Activated CD4-positive, alpha-beta T cell treated with anti-CD3 and anti-CD28 coated beads, Interleukin-2, amount 50 U/mL, for 1 hour (primary cell): ENCODE measurements around the gene TRABD2A.

Source experiments
- DNase-seq: peaks from one replicate; pipeline ENCODE4 v3.0.0-alpha.2; 2020

The TRABD2A gene

DNA sequence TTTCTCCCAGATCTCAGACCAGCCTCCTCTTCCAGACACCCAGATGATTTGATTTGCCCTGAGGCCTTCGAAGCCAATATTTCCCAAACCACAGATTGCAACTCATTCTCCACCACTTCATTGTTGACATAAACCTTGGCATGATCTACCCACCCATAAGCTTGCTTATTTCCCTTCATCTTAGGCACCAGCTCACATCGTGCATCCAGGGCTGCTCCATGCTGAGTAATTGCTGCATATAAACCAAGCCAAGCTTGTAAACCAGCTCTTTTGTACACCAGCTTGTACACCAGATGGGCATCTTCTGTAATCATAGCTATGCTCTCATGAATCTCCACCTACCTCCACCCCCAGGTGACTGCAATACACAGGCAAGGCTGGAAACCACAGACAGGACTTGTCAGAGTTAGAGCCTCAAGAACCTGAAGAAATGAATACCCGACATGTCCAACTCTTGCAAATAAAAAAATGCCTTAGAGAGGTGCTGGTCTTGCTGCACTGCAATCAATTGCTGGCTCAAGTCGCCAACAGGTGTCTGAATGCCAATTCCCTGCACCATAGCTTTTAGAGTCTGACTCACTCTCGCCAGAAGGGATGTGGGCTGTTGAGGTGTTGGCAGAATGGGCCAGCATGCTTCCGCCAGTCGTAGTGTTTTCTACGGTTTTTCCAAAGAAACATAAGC is 31.5 kb downstream of the TRABD2A start:
- DNase-seq, result peak; percentile 46

DNA sequence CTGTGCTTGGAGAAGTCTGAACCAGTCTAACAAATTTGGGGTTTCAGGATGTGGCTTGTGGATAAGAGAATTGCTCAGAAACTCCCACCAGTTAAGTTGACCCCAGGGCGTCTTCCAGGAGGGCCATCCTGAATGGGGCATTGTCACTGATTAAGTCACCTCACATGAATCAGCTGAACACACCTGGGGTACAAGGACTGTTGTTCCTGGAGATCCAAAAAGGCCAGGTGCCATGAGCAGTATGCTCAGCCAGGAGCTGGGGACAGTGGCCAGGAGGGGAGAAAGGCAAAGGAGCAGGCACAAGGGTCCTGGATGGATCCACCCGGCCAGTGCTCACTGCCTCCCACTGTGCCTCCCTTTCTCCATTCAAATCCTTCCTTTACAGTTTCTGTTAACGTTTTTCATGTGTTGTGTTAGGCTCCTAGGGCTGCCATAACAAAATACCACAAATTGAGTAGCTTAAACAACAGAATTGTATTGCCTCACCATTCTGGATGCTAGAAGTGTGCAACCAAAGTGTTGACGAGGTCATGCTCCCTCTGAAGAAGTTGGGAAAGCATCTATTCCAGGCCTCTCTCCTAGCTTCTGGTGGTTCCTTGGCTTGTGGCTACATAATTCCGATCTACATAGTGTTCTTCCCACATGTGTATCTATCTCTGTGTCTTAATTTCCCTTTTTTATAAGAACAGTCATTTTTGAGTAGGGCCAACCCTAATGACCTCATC is 33.4 kb downstream of the TRABD2A start:
- no peak for DNase-seq

DNA sequence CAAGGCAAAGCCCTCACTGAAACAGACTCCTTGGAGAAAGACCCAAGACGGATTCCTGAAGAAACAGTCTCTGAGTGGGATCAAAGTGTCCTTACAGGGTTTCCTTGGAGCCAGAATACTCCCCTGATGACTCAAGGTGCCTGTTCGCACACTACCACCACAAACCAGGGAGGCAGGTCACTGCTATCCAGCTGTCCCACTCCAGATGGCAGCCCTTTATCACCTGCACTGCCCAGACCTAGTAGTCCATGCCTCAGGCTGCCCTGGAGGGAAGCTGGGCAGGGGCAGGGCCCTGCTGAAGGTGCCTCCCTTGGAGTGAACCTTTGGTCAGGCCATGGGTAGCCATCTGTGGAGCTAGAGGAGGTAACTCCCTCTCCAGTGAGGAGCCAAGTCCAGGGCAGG is 34.1 kb downstream of the TRABD2A start:
- no peak for DNase-seq

DNA sequence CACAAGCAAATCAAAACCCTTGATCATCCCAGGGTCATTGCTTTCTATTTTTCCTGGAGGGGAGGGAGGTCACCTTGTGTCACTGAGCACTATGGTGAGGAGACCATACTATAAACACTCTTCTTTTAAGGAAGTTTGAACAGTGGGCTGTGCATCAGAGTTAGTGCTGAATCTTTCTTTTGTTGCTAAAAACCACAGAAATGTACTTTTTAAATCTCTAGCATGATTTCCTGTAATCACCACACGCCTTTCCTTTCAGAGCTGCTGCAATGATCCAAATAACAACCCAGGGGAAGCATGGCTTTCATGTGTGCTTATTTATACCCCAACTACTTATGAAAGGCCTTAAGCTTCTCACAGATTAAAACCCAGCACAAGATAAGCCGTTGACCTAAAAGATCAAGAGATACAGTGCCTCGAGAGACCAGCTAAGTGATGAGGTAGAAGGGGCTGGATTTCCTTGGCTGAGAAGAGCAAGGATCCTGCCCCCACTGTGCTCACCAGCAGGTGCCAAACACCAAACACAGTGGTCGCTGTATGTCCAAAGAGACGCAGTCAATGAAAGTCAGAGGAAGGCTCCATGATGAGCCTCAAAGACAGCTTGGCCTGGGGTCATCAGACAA is 34.7 kb downstream of the TRABD2A start:
- DNase-seq, result no peak

DNA sequence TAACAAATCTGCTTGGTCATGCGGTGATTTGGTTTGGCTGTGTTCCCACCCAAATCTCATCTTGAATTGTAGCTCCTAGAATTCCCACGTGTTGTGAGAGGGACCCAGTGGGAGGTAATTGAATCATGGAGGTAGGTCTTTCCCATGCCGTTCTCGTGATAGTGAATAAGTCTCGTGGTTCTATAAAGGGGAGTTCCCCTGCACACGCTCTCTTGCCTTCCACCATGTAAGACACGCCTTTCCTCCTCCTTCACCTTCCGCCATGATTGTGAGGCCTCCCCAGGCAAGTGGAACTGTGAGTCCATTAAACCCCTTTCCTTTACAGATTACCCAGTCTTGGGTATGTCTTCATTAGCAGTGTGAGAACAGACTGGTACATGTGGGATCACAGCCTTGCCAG is 36.7 kb downstream of the TRABD2A start:
- no peak for DNase-seq

DNA sequence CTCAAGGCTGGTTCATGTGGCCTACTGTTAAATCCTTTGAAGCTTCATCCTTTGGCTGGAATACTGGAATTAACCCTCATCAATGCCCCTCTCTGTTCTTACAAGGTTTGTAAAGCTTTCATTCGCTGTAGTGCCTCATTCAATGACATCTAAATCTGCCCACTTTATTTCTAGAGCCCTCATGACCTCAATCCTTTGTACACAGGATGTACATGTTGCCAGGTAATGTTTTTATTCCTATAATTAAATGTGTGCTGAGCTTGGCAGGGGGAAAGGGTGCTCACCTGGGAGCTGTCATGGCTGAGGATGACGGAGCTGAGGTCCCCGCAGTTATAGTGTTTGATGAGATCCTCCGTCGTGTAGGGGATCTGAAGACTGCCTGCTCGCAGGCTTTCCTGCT is 39.3 kb downstream of the TRABD2A start:
- DNase-seq, result no peak

DNA sequence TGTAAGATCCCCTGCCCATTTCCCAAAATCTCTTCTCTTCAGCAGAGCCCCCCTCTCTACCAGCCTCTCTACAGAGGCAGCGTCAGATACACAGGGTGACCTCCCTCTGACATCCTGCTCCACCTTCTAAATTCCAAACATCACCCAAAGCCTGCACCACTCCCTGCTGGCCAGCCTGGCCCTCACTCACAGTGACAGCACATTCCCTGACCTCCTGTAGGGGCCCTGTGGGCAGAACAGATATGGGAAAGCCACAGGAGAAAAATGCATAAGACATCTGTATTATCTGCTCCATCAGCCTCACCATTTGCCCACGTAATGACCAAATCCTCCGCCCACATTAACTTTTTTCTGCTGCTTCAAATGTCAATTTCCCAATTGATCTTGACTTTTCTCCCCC is 40.6 kb downstream of the TRABD2A start:
- DNase-seq, result no peak

DNA sequence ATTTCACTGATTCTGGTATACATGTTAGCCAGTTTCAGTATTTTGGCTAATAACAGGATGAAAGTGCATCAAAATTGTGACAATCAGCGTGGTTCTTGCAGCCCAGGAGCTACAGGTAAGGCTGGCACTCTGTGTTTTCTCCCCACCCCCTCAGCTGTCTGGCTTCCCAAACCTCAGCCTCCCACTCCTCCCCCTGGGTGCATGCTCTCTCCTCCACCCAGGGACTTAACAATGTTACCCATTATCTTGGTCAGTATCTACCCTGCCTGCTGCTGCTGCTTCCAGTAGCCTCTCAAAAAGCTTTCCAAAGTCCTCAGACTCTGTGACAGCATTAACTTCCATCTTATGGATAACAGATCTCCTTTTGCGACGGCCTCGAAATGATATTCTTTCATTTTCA is 41.0 kb downstream of the TRABD2A start:
- DNase-seq, result no peak

DNA sequence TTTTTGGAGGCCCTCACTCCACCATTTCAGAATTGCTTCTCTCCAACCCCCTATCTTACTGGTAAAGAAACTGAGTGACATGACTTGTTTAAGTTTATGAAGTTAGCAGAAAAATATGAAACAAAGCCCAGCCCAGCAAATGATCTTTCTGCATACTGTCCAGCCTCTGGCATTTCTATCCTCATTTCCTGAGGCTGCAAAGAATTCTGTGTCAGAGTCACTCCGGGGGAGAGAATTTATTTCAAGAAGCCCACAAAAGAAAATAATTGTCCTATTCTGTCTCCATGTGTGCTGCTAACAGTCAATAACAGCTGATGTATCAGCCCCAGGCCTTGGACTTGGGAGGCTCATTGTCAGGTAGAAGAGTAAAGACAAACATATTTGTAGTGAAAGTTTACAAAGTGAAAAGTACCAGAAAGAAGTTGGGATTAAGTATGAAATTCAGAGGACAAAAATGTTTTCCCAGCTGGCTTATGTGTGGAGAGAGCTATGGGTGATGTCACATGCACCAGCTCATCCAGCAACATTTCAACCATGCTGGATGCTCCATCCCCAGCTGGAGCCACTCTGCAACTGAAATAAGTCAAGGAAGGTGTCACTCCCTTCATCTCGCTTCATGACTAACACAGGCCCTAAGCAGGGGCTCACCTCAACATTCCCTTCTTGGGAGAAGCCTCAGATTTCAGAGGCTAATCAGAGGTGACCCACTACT is 42.3 kb downstream of the TRABD2A start:
- no peak for DNase-seq

DNA sequence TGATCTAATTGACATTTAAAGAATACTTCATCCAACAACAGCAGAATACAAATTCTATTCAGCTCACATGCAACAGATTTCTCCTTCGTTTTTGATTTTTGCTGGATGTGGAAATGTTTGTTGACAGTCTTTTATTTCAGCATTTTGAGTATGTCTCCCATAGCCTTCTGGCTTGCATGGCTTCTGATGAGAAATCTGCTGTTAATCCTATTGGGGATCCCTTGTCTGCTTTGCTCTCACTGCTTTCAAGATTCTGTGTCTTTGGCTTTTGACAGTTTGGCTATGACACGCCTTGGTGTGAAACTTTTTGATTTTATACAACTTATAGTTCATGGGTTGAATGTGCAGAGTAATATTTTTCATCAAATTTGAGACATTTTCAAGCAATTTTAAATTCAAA is 44.7 kb downstream of the TRABD2A start:
- no peak for DNase-seq

DNA sequence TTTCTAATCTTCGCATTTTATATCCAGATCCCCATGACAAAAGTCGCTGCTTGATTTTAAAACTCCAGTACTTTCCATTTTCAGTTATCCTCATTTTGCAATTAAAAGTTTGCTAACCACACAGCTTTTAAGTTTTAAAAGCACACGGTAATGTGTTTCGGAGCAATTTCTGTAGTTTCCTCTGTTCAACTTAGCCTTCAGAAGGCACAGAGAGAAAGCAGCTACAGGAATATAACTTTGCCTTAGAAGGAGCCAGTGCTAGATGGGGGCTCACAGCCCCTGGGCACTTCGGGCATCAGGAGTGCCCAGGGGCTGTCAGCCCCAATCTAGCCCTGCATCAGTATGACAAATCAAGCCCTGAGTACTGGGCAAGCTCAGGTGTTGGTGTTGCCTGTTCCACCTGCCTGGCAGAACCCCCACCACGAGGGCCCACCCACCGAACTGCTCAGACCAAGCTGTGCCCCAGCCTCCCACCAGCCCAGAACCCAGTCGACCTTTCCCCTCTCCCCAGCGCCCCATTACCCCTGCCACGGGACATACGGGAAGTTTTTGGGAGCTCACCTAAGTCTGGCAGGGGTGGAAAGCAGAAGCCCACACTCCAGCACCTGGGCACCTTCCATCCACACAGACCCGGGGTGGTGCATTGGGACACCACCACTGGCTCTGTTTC is 47.3 kb downstream of the TRABD2A start:
- DNase-seq, result no peak

DNA sequence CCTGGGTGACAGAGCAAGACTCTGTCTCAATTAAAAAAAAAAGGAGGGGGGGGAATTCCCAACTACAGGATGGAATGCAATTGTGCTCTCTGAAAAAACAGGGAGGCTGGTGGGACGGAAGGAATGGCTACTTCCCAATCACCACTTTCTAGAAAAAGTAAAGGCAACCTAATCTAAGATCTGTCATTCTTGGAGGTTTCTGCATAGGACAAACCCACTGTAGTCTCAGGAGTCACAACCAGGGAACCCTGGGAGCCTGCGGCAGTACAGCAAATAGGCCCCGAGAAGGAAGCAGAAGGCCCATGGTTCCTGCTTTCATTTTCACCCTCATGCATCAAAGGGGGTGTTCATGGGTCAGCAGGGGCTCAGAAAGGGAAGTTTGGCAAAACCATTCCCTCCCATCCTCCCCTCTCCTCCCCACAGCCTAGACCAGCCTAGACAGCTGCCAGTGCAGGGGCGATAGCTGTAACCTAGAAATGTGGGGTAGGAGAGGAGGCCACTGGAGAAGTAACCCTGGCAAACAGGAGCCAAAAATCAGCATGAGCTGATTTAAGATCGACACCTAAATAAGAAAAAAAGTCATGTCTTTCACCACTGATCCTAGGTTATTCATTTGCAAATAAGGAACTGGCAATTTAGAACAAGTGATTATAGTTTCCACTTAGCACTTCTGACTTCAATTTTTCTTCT is 48.0 kb downstream of the TRABD2A start:
- DNase-seq, result no peak

DNA sequence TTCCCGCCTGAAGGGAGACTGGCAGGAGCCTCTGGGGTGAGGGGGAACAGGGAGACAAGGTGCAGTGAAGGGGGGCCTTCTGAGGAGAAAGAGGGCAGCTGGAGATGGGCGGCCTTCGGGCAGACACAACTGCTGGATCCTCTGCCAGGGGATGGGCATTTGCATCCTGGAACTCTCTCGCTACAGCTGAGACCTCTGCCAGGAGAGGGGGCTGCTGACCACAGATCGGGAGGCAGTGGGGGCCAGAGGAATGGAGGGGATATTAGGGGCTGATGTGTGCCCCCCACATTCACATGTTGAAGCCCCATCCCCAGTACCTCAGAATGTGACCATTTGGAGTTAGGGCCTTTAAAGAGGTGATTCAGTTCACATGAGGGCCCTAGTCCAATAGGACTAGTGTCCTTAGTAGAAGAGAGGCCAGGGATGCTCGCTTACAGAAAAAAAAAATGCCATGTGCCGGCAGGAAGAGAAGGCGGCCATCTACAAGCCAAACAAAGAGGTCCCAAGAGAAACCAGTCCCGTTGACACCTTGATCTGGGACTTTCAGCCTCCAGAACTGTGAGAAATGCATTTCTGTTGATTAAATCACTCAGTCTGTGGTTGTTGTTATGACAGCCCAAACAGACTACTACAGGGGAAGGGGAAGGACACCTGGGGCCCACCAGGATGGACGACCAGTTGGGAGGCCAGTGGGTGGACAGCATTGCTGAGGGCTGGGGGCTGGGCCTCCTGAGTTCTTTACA is 50.0 kb downstream of the TRABD2A start:
- DNase-seq, result no peak

DNA sequence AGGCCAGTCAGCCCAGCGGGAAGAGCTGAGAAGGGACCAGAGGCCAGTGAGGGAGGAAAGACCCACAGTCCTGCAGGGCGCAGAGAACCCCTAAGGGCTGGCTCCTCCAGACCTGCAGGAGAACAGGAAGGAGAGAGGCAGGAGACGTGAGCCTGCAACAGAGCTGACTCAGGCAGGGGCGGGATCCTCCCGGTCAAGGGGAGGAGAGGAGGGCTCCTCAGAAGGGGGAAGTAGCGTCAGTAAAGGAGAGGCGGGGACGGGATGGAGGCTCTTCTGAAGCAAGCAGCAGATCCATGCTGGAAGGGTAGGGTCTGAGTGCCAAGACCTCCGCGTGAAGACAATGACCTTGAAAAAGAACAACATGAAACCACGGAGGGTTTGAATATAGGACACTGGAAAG is 50.8 kb downstream of the TRABD2A start:
- no peak for DNase-seq

DNA sequence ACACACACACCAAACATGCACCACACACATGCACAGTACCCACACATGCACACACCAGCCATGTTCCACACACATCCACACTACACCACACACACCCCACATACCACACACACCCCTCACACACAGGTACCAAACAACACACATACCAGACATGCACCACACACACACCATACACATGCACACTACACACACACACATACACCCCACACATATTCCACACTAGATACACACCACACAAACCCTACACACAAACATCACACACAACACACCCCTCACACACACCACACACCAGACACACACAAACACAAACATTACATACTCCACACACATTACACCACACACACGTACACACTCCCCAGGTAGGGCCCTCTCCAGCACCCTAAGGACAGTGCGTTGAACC is 51.2 kb downstream of the TRABD2A start:
- DNase-seq, result no peak

DNA sequence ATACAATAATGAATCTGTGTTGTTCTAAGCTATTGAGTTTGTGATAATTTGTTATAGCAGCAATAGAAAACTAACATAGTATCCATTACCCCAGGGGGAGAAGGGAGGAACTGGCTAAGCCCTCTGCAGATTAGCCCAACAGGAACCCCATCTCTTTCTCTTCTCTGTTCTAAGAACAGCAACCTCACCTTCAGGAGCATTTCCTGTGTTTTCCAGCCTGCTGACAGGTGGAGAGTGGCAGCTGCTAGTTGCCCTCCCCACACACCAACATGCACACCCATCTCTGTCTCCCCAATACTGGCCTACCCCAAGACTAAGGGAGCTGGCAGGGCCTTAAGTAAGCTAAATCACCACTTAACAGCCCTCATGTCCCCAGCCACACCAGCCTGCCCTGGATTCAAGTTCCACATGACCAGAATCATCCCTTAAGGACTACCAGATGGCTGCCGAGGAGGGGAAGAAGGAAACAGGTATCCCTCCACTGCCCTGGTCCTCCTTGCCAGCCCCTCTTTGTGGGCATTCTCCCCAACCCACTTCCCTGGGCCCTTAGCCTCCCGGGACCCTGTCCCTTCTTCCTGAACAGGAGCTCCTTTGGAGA is 52.8 kb downstream of the TRABD2A start:
- DNase-seq, result no peak

DNA sequence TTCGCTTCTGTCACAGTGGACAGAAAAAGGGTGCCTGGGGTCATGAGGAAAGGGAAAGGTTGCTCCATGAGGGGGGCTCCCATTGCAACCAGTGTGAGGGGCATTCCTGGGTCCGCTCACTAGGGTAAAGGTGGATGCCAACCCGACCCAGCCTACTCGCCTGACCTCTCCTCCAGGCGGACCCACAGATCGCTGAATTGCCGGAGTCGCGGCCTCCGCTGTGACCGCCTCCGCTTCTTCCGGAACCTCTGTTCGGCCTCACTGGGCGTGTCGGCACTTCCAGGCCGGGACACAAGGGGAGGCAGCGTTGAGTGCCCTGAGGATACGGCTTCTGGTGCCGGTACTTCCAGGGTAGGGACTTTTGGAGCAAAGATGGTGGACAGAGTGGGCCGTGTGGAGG is 57.1 kb downstream of the TRABD2A start:
- DNase-seq, result no peak

DNA sequence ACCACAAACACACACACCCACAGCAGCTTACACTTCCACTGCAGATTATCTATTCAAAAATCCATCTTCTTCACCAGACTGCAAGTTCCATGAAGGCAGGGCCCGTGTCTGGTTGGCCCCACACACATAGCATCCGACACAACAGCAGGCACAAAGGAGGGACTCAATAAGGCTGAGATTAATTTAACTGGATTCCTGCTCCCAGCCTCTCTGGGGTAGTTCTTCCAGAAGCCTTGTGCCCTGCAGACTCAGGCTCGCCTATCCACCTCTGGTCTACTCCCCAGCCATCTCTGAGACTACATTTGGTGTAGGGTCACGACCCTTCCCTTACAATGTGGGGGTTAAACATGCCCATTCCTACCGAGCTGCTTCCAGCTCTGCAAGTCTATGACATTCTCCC is 57.7 kb downstream of the TRABD2A start:
- DNase-seq, result no peak

DNA sequence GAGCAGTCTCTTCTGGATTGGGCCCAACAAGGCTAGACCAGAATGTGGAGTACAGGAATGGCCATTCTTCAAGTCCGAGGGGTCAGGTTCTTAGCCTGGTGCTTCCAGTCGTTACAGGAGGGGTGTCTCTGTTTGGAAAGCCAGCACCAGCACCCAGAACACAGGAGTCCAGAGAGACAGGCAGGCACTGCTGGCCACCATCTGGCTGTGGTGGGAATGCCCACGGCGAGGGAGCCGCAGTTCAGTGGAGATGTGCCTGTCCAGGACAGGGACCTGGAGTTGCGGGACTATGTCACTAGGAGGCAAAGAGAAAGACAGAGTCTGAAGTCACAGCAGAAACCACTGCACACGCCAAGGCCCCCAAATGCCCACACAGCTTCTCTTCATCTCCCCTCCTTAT is 59.1 kb downstream of the TRABD2A start:
- no peak for DNase-seq

DNA sequence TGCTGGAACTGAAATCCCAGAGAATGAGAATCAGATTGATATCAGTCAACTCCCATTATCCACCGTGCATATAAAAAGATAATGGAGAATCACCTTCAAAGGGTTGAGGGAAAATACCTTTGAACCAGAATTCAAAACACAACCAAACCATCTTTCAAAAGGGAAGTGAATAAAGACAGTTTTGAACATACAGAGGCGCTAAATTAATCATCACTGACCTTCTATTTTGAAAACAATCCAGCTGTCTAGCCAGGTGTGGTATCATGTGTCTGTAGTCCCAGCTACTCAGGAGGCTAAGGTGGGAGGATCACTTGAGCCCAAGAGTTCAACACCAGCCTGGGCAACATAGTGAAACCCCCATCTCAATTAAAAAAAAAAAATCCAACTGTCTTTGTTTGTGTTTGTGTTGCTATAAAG is 63.6 kb downstream of the TRABD2A start:
- DNase-seq, result no peak

DNA sequence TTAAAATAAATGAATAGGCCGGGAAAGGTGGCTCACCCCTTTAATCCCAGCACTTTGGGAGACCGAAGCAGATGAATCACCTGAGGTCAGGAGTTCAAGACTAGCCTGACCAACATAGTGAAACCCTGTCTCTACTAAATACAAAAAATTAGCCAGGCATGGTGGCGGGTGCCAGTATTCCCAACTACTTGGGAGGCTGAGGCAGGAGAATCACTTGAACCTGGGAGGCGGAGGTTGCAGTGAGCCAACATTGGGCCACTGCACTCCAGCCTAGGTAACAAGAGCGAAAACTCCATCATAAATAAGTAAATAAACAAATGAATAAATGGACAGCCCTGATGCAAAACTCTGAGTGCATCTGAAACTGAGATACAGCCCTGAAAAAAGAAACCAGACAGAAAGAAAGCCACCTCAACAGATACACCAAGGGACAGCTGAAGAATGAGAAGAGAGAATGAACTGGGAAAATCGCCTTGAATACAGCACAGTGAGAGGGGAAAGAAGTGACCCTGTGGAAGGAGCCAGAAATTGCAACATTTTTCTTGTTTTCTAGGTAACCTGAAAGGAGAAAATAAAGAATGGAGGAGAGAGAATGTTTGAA is 64.4 kb downstream of the TRABD2A start:
- DNase-seq, result no peak
